ENCODE results near the gene FCHO1. TPM values are rescaled to one million over a fixed set of nuclear protein-coding genes. Genes with fewer than 3 reads are reported as not detected.

The FCHO1 gene
- total RNA-seq, 4 donors from 2014 or later, result 0.76 to 3.5 (median 2.6) TPM

DNA sequence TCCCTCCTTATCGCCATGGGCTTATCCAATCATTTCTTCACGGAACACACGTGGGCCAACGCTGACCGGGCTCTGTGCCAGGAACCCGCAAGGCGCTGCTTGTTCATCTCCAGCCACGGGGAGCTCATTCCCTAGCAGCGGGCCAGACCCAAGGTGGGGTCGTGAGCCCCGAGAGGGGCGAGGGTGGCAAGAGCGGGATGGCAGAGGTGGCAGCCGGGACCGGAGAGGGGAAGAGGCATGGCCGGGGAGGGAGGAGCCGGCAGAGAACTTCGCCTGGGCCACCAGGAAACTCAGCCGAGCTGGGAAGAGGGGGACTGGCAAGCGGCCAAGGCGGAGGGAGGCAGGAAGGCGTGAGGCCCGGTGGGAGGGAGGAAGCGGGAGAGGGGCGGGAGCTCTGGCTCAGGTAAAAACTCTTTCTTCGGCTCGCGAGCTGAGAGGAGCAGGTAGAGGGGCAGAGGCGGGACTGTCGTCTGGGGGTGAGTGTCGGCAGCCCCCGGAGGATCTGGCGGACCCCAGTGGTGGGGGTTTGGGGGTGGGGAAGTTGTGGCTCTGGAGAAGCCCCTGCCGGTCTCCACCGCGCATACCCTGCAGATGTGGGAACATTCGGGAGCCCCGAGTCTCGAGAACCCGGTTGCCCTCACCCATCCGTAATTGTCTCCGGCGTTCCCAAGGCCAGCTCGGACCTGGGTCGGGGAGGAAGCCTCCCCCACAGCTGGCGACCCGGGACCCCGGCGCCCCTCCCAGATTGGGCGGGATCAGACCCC, 43.6 kb downstream of the FCHO1 start, which contains the start of gene B3GNT3:
Gene B3GNT3, plus strand, starts transcription at position 408 of the 764 bp plus-strand sequence. CDS start 12,670 bp downstream, outside the sequence.
- H3K9me3 ChIP-seq, result no peaks in the 10 kb centered on the region
- TF ChIP-seq CTCF (IDR thresholded peaks at IDR 0.05) (no peak), POLR2A (IDR thresholded peaks at IDR 0.05) (no peak)
- H3K36me3 ChIP-seq, result no peaks in the 10 kb centered on the region
- peak within 1 kb of the TSS; percentile 20 to 55 (median 28) for H3K4me3 ChIP-seq
- WGBS, 2 donors, result 1 to 4% methylated on average over 22 to 25 of the region's 50 CpGs
- peak within 1 kb of the TSS; percentile 54 to 70 (median 67) for H3K27ac ChIP-seq
- intact Hi-C loops (cut with DNase I), result no loop called here
- peaks cover 5 to 65% (median 42%) of the 10 kb centered on the region in 3 donors for H3K4me1 ChIP-seq
- peaks cover 0 to 66% (median 13%) of the 10 kb centered on the region in 4 donors for H3K27me3 ChIP-seq
- DNase-seq, result no peak

DNA sequence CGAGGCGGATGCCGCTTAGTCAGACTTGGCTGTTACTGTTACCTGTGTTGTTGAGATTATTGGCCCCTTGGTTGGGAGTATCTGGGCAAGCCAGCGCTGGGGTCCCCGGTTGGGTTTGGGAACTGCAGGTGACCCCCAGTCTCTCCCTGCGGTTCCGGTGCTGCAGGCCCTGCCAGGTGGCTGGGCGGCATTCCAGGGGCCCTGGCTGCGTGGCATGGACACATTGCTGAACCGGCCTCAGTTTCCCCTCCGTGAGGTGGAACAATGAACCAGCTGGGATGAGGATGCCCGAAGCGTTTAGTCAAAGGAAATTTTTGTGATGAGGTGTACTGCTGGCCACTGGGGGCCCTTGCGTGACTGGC, 44.2 kb downstream of the FCHO1 start:
- intact Hi-C loops (cut with DNase I), result no loop called here
- H3K27ac ChIP-seq, result peak overlapping the region; percentile 54 to 70 (median 67)

DNA sequence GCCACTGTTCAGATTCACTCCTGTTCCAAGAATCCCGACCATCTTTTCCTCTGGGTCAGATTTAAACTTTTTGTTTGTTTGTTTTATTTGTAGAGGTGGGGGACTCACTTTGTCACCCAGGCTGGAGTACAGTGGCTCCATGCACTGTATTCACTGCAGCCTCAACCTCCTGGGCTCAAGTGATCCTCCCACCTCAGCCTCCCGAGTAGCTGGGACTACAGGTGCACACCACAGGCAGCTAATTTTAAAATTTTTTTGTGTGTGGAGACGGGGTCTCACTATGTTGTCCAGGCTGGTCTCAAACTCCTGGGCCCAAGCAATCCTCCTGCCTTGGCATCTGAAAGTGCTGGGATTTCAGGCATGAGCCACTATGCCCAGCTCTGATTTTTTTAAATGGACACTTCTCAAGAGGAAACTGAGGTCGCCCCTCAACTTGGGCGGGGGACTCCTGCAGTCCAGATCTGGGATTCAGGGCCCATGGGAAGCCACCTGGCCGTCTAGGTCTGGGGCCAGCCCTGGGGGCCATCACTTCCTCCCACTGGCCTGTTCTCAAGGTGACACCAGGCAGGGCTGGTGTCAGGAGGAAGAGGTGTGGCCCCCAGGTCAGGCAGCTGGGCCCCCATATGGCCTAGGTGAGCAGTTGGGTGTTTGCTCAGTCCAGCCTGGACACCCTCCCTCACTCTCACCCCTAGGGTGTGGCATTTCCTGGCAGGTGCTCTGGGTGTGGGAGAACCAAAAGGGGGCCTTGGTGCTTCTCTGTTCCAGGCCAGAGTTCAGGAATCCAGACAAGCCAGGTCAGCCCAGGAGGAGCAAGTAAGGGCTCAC, 44.9 kb downstream of the FCHO1 start:
- Histone ChIP-seq H3K27ac (peak overlapping the region; percentile 52 to 70 (median 67)), H3K36me3 (no peaks in the 10 kb centered on the region), H3K27me3 (peaks cover 0 to 72% (median 13%) of the 10 kb centered on the region in 4 donors), H3K4me1 (peaks cover 0 to 52% (median 32%) of the 10 kb centered on the region in 3 donors), H3K9me3 (no peaks in the 10 kb centered on the region), H3K4me3 (peak overlapping the region; percentile 20 to 55 (median 28))
- TF ChIP-seq CTCF (IDR thresholded peaks at IDR 0.05) (no peak), POLR2A (IDR thresholded peaks at IDR 0.05) (no peak)
- no peak for DNase-seq
- intact Hi-C loops (cut with DNase I), result no loop called here
- 58 to 59% methylated on average over 2 to 3 of the region's 6 CpGs for WGBS, 2 donors

More for the DNA sequence above, 44.2 kb downstream of the FCHO1 start:
- TF ChIP-seq POLR2A (IDR thresholded peaks at IDR 0.05) (no peak), CTCF (IDR thresholded peaks at IDR 0.05) (no peak)
- Histone ChIP-seq H3K27me3 (peaks cover 0 to 70% (median 13%) of the 10 kb centered on the region in 4 donors), H3K36me3 (no peaks in the 10 kb centered on the region), H3K9me3 (no peaks in the 10 kb centered on the region), H3K4me3 (peak overlapping the region; percentile 20 to 55 (median 28)), H3K4me1 (peaks cover 5 to 59% (median 39%) of the 10 kb centered on the region in 3 donors)
- DNase-seq, result no peak
- 33 to 40% methylated on average over 5 to 6 of the region's 14 CpGs for WGBS, 2 donors

DNA sequence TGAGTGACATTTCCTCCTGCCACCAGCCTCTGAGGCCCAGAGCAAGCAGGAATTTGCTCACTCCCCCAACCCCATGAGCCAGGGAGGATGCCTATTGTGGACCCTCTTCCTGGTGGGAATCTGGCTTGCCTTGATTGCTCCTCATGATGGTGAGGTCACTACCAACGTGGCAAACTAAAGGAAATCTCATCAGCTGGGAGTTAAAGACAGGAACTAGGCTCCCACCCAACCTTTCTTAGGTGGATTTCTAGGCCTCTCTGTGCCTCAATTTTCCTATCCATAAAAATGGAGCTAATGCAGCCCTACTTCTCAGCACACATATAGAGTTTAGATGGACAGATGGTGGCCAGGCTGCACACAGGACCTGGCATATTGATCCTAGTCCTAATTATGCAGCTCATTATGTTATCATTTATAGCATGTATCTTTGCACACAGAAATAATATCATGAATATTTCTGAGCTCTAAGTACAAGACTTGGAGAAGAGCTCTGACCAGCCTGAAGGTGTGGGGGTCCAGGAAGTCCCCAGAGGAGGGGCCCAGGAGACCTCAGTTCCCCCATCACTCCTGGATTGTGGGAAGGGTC, 45.7 kb downstream of the FCHO1 start:
- no peak for TF ChIP-seq POLR2A (IDR thresholded peaks at IDR 0.05)
- TF ChIP-seq CTCF (IDR thresholded peaks at IDR 0.05), result no peak
- Histone ChIP-seq H3K27ac (peak overlapping the region; percentile 52 to 70 (median 67)), H3K4me3 (peak overlapping the region in 1 of 4 donors; percentile 36), H3K27me3 (peaks cover 0 to 79% (median 13%) of the 10 kb centered on the region in 4 donors), H3K9me3 (no peaks in the 10 kb centered on the region), H3K4me1 (peaks cover 0 to 45% (median 27%) of the 10 kb centered on the region in 3 donors), H3K36me3 (no peaks in the 10 kb centered on the region)
- WGBS, 2 donors, result 20 to 40% methylated on average over 1 of the region's 1 CpG
- DNase-seq, result no peak
- intact Hi-C loops (cut with DNase I), result no loop called here

Data from esophagus squamous epithelium (tissue), 5 donors.